Mucosa of descending colon (tissue), 3 donors: ENCODE measurements around the gene DISP3. TPM values are rescaled to one million over a fixed set of nuclear protein-coding genes. Genes with fewer than 3 reads are reported as not detected.

Experiments
- ATAC-seq: fragments of 200-7000 bp; cut with Tn5 transposase; one replicate; pipeline ENCODE4 v1.9.1; 2020; ENCODE audit warnings: mild to moderate bottlenecking, moderate library complexity
- DNase-seq, 3 donors: peaks; one replicate each; pipeline ENCODE4 v3.0.0-alpha.2; 2020
- H3K36me3 ChIP-seq: fragments of 200-600 bp; one replicate; pipeline ENCODE4 v1.8.0; 2021; ENCODE audit warnings: low read depth, mild to moderate bottlenecking
- H3K4me1 ChIP-seq: fragments of 200-600 bp; one replicate; pipeline ENCODE4 v1.8.0; 2021; ENCODE audit warnings: low read depth, mild to moderate bottlenecking
- H3K4me3 ChIP-seq: fragments of 200-600 bp; one replicate; pipeline ENCODE4 v1.8.0; 2021; ENCODE audit warnings: mild to moderate bottlenecking
- H3K9me3 ChIP-seq: fragments of 200-600 bp; one replicate; pipeline ENCODE4 v1.8.0; 2021; ENCODE audit warnings: mild to moderate bottlenecking
- intact Hi-C, 2 donors: fragments of 100-400 bp; cut with DNase I in 1 of 2; cut with micrococcal nuclease in 1 of 2; formaldehyde crosslinking; loops; one replicate each; pipeline versions ENCODE4 v1.11.0 to v1.11.1; 2022; cut with DNase I, micrococcal nuclease
- long read RNA-seq, 2 donors: library from polyadenylated mRNA; unstranded; transcript quantifications; one replicate each; pipeline ENCODE4 v2.0.0, GENCODE V29; 2019 to 2021
- total RNA-seq, 3 donors: library from RNA; stranded (reverse); fragmentation: NEBNext Ultra II Directional in 2 of 3; extraction: Animal tissue kit (Norgen Biotek cat#: 25700) in 2 of 3; gene quantifications; one replicate each; pipeline versions ENCODE4 v1.2.1 to v1.2.4, GENCODE V29; 2021 to 2023
- TF ChIP-seq, protein P1 (sequence below): fragments of 200-600 bp; IDR thresholded peaks from one replicate; pipeline ENCODE4 v1.8.0; 2022; ENCODE audit warnings: antibody characterized with exemption, mild to moderate bottlenecking
- donor health status: DM: no; HTN: no; CAD: no; lungs with moderate emphysema.
- donor health status: DM: no; HTN: no; CAD: no.
- donor health status: DM: no; HTN: yes; CAD: no.

The DISP3 gene, protein sequence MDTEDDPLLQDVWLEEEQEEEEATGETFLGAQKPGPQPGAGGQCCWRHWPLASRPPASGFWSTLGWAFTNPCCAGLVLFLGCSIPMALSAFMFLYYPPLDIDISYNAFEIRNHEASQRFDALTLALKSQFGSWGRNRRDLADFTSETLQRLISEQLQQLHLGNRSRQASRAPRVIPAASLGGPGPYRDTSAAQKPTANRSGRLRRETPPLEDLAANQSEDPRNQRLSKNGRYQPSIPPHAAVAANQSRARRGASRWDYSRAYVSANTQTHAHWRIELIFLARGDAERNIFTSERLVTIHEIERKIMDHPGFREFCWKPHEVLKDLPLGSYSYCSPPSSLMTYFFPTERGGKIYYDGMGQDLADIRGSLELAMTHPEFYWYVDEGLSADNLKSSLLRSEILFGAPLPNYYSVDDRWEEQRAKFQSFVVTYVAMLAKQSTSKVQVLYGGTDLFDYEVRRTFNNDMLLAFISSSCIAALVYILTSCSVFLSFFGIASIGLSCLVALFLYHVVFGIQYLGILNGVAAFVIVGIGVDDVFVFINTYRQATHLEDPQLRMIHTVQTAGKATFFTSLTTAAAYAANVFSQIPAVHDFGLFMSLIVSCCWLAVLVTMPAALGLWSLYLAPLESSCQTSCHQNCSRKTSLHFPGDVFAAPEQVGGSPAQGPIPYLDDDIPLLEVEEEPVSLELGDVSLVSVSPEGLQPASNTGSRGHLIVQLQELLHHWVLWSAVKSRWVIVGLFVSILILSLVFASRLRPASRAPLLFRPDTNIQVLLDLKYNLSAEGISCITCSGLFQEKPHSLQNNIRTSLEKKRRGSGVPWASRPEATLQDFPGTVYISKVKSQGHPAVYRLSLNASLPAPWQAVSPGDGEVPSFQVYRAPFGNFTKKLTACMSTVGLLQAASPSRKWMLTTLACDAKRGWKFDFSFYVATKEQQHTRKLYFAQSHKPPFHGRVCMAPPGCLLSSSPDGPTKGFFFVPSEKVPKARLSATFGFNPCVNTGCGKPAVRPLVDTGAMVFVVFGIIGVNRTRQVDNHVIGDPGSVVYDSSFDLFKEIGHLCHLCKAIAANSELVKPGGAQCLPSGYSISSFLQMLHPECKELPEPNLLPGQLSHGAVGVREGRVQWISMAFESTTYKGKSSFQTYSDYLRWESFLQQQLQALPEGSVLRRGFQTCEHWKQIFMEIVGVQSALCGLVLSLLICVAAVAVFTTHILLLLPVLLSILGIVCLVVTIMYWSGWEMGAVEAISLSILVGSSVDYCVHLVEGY (N-terminal part only)
- under 1 TPM; 0.17 to 0.23 (median 0.19) TPM for total RNA-seq
- long read RNA-seq, donor 1 = 0 reads
- long read RNA-seq, donor 2 = 0 reads

DNA sequence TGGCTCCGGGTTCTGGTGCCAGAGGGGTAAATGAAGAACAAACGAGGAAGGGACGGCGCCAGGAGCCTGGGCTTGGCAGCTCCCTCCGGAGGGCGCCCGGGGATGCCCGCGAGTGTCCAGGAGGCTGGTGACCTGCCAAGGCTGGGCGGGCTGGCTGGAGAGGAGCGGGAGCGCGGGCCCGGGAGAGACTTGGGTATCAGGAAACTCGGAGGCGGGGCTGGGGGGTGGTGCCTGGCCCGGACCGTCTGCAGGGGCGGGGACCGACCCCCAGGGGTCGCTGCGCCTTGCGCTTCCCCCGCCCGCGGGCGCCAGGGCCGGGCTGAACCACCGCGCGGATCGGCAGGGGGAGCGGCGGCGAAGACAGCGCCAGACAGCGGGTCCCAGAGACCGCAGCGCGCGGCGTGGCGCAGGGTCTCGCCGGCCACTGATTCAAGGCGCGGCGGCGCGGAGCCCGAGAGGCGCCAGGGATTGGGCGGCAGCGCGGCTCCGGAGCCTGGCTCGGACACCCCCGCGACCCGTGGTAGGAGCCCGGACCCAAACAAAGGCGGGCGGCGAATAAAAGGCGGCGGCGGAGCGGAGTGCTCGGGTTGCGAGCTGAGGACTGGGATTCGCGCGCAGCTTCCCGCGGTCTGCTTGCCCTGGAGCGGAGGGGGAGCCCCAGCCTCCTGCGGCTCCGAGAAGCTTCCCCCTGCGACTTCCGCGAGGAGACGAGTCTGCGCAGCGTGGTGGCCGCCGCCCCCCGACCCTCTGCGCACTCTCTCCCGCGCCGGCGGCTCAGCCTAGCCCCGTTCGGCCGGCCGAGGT is at the start of gene DISP3:
Gene DISP3, plus strand, starts transcription at position 585 of the 804 bp plus-strand sequence. CDS start 21,838 bp downstream, outside the sequence.
- TF ChIP-seq, protein P1, sequence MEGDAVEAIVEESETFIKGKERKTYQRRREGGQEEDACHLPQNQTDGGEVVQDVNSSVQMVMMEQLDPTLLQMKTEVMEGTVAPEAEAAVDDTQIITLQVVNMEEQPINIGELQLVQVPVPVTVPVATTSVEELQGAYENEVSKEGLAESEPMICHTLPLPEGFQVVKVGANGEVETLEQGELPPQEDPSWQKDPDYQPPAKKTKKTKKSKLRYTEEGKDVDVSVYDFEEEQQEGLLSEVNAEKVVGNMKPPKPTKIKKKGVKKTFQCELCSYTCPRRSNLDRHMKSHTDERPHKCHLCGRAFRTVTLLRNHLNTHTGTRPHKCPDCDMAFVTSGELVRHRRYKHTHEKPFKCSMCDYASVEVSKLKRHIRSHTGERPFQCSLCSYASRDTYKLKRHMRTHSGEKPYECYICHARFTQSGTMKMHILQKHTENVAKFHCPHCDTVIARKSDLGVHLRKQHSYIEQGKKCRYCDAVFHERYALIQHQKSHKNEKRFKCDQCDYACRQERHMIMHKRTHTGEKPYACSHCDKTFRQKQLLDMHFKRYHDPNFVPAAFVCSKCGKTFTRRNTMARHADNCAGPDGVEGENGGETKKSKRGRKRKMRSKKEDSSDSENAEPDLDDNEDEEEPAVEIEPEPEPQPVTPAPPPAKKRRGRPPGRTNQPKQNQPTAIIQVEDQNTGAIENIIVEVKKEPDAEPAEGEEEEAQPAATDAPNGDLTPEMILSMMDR = peak; percentile 22
- peak; percentile 96 for ATAC-seq
- Histone ChIP-seq H3K4me1 (peaks cover 7% of the 10 kb centered on the region), H3K9me3 (no peaks in the 10 kb centered on the region), H3K4me3 (no peak within 1 kb of the TSS), H3K36me3 (no peaks in the 10 kb centered on the region)
- intact Hi-C loops = no loop called here
- DNase-seq = peak; percentile 65 to 71 (median 67)

DNA sequence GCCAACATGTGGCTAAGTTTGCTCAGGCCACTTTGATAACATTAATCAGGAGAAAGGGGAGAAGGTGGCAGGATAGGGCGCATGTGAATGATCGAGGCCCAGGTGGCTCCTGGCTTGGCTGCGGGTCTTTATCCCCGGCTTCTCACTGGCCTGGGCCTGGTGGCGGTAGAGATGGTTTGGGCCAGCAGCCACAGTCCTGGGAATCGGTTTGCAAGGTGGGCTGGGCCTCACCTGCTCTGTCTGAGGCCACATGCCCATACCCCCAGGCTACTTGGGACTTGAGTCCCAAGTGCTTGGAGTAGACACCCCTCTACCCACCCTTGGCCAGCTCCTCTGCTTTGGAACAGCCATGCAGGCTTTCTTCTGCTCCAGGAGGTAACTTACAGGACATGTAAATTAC is 49.7 kb upstream of the DISP3 start:
- H3K4me3 ChIP-seq = no peak overlapping the region
- no peaks in the 10 kb centered on the region for H3K36me3 ChIP-seq
- intact Hi-C loops = no loop called here
- DNase-seq (no peak), ATAC-seq (no peak)
- H3K9me3 ChIP-seq = no peaks in the 10 kb centered on the region
- H3K4me1 ChIP-seq = no peaks in the 10 kb centered on the region
- TF ChIP-seq, protein P1 = no peak

DNA sequence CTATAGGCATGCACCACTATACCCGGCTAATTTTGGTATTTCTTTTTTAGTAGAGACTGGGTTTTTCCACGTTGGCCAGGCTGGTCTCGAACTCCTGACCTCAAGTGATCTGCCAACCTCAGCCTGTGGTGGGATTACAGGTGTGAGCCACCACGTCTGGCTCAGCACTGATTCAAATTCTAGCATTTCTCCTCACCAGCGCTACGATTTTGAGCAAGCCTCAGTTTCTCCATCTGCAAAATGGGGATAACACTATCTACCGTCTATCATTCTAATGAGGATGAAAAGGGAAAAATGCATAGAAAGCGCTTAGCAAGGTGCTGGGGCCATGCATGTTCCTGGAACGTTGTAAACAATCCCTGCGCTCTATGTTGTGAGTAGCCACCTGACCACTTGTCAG is 49.0 kb upstream of the DISP3 start:
- intact Hi-C loops = no loop called here
- TF ChIP-seq, protein P1 = no peak
- ATAC-seq = no peak
- Histone ChIP-seq H3K4me1 (no peaks in the 10 kb centered on the region), H3K36me3 (no peaks in the 10 kb centered on the region), H3K9me3 (no peaks in the 10 kb centered on the region), H3K4me3 (no peak overlapping the region)
- DNase-seq = no peak

DNA sequence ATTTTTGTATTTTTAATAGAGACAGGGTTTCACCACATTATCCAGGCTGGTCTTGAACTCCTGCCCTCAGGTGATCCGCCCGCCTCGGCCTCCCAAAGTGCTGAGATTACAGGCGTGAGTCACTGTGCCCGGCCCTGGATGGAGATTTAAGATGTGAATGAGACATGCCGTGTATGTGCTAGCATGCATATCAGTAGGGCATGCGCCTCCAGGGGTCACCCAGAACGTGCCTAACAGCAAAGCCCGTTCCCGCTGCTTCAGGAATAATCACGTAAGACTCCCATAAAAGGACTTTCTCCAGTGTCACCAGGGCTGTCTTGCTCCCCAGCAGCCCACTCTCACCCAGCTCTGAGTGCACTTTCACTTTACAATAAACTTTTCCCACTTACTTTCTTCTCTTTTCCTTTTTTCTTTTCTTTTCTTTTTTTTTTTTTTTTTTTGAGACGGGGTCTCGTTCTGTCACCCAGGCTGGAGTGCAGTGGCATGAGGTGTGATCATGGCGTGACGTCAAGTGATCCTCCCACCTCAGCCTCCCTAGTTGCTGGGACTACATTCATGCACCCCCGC is 46.9 kb upstream of the DISP3 start:
- DNase-seq (no peak), ATAC-seq (no peak)
- Histone ChIP-seq H3K9me3 (no peaks in the 10 kb centered on the region), H3K36me3 (no peaks in the 10 kb centered on the region), H3K4me3 (no peak overlapping the region), H3K4me1 (no peaks in the 10 kb centered on the region)
- TF ChIP-seq, protein P1 = no peak
- intact Hi-C loops = no loop called here
